Dendritic cell treated with granulocyte-macrophage colony-stimulating factor and Interleukin-4, amounts not matched to agents 40 ng/mL and 50 ng/mL, for 4 days (primary cell): ENCODE results near the gene STK39.

Source experiments
- H3K27ac Mint-ChIP-seq: one replicate; pipeline ENCODE4 v1.8.0; 2022; ENCODE audit warnings: mild to moderate bottlenecking, mixed read lengths
- H3K27me3 Mint-ChIP-seq: one replicate; pipeline ENCODE4 v1.8.0; 2022; ENCODE audit warnings: mild to moderate bottlenecking, mixed read lengths
- H3K36me3 Mint-ChIP-seq: one replicate; pipeline ENCODE4 v1.8.0; 2022; ENCODE audit warnings: low read depth, mixed read lengths
- H3K4me1 Mint-ChIP-seq: one replicate; pipeline ENCODE4 v1.8.0; 2022; ENCODE audit warnings: low read depth, mixed read lengths
- H3K4me3 Mint-ChIP-seq: one replicate; pipeline ENCODE4 v1.8.0; 2022; ENCODE audit warnings: mild to moderate bottlenecking, moderate library complexity, mixed read lengths
- H3K9me3 Mint-ChIP-seq: one replicate; pipeline ENCODE4 v1.8.0; 2022; ENCODE audit warnings: mixed read lengths
- intact Hi-C: fragments of 100-400 bp; cut with micrococcal nuclease; formaldehyde crosslinking; loops from one replicate; pipeline ENCODE4 v1.15.0; 2022

Gene STK39

GRCh38 chr2:168064011-168064998 lies 183.1 kb downstream of the STK39 start:
- H3K9me3 Mint-ChIP-seq, result no peaks in the 10 kb centered on the region
- intact Hi-C loops, result no loop called here
- H3K27ac Mint-ChIP-seq, result no peak overlapping the region
- no peaks in the 10 kb centered on the region for H3K4me1 Mint-ChIP-seq
- no peak overlapping the region for H3K4me3 Mint-ChIP-seq
- H3K27me3 Mint-ChIP-seq, result no peaks in the 10 kb centered on the region
- peaks cover 18% of the 10 kb centered on the region for H3K36me3 Mint-ChIP-seq

- Mint-ChIP-seq H3K4me3 (no peak overlapping the region), H3K4me1 (no peaks in the 10 kb centered on the region), H3K27me3 (no peaks in the 10 kb centered on the region), H3K27ac (no peak overlapping the region), H3K36me3 (peaks cover 18% of the 10 kb centered on the region), H3K9me3 (no peaks in the 10 kb centered on the region)
- intact Hi-C loops, result no loop called here
These were observed 184.5 kb downstream of the STK39 start for GRCh38 chr2:168062936-168063335.

- no peak overlapping the region for H3K4me3 Mint-ChIP-seq
- H3K4me1 Mint-ChIP-seq, result no peaks in the 10 kb centered on the region
- H3K9me3 Mint-ChIP-seq, result no peaks in the 10 kb centered on the region
- H3K27ac Mint-ChIP-seq, result no peak overlapping the region
- no peaks in the 10 kb centered on the region for H3K27me3 Mint-ChIP-seq
- peaks cover 12% of the 10 kb centered on the region for H3K36me3 Mint-ChIP-seq
- intact Hi-C loops, result no loop called here
These were observed 185.3 kb downstream of the STK39 start for GRCh38 chr2:168062054-168062453.

GRCh38 chr2:168060986-168061750 lies 186.2 kb downstream of the STK39 start:
- H3K36me3 Mint-ChIP-seq, result peaks cover 12% of the 10 kb centered on the region
- no peaks in the 10 kb centered on the region for H3K9me3 Mint-ChIP-seq
- no peaks in the 10 kb centered on the region for H3K4me1 Mint-ChIP-seq
- no peak overlapping the region for H3K27ac Mint-ChIP-seq
- no peaks in the 10 kb centered on the region for H3K27me3 Mint-ChIP-seq
- intact Hi-C loops, result no loop called here
- H3K4me3 Mint-ChIP-seq, result no peak overlapping the region

GRCh38 chr2:168059758-168060157 lies 187.6 kb downstream of the STK39 start:
- Mint-ChIP-seq H3K27me3 (no peaks in the 10 kb centered on the region), H3K4me3 (no peak overlapping the region), H3K4me1 (no peaks in the 10 kb centered on the region), H3K36me3 (peaks cover 6% of the 10 kb centered on the region), H3K9me3 (no peaks in the 10 kb centered on the region), H3K27ac (no peak overlapping the region)
- intact Hi-C loops, result no loop called here

- Mint-ChIP-seq H3K4me3 (no peak overlapping the region), H3K27me3 (no peaks in the 10 kb centered on the region), H3K36me3 (peaks cover 6% of the 10 kb centered on the region), H3K4me1 (no peaks in the 10 kb centered on the region), H3K9me3 (no peaks in the 10 kb centered on the region), H3K27ac (no peak overlapping the region)
- intact Hi-C loops, result no loop called here
These were observed 188.7 kb downstream of the STK39 start for GRCh38 chr2:168058675-168059074.

GRCh38 chr2:168056242-168056787 lies 191.1 kb downstream of the STK39 start:
- Mint-ChIP-seq H3K27ac (no peak overlapping the region), H3K4me3 (no peak overlapping the region), H3K9me3 (no peaks in the 10 kb centered on the region), H3K27me3 (no peaks in the 10 kb centered on the region), H3K4me1 (no peaks in the 10 kb centered on the region), H3K36me3 (no peaks in the 10 kb centered on the region)
- intact Hi-C loops, result no loop called here

GRCh38 chr2:168054657-168055056 lies 192.7 kb downstream of the STK39 start:
- Mint-ChIP-seq H3K9me3 (no peaks in the 10 kb centered on the region), H3K4me3 (no peak overlapping the region), H3K36me3 (no peaks in the 10 kb centered on the region), H3K27ac (no peak overlapping the region), H3K27me3 (no peaks in the 10 kb centered on the region), H3K4me1 (no peaks in the 10 kb centered on the region)
- intact Hi-C loops, result no loop called here

GRCh38 chr2:168053676-168054075 lies 193.7 kb downstream of the STK39 start:
- H3K36me3 Mint-ChIP-seq, result peaks cover 2% of the 10 kb centered on the region
- no peaks in the 10 kb centered on the region for H3K27me3 Mint-ChIP-seq
- no peak overlapping the region for H3K27ac Mint-ChIP-seq
- intact Hi-C loops, result no loop called here
- no peak overlapping the region for H3K4me3 Mint-ChIP-seq
- no peaks in the 10 kb centered on the region for H3K9me3 Mint-ChIP-seq
- H3K4me1 Mint-ChIP-seq, result no peaks in the 10 kb centered on the region

- H3K27me3 Mint-ChIP-seq, result no peaks in the 10 kb centered on the region
- peaks cover 6% of the 10 kb centered on the region for H3K36me3 Mint-ChIP-seq
- no peaks in the 10 kb centered on the region for H3K9me3 Mint-ChIP-seq
- H3K4me1 Mint-ChIP-seq, result no peaks in the 10 kb centered on the region
- intact Hi-C loops, result no loop called here
- no peak overlapping the region for H3K27ac Mint-ChIP-seq
- no peak overlapping the region for H3K4me3 Mint-ChIP-seq
These were observed 194.6 kb downstream of the STK39 start for GRCh38 chr2:168052773-168053172.

GRCh38 chr2:168050377-168050776 lies 197.0 kb downstream of the STK39 start:
- Mint-ChIP-seq H3K27me3 (no peaks in the 10 kb centered on the region), H3K27ac (no peak overlapping the region), H3K4me1 (no peaks in the 10 kb centered on the region), H3K4me3 (no peak overlapping the region), H3K9me3 (no peaks in the 10 kb centered on the region), H3K36me3 (peaks cover 12% of the 10 kb centered on the region)
- intact Hi-C loops, result no loop called here

- Mint-ChIP-seq H3K36me3 (peaks cover 12% of the 10 kb centered on the region), H3K27ac (no peak overlapping the region)
- intact Hi-C loops, result no loop called here
These were observed 197.8 kb downstream of the STK39 start for GRCh38 chr2:168049609-168050008.

GRCh38 chr2:168047091-168047690 lies 200.2 kb downstream of the STK39 start:
- Mint-ChIP-seq H3K27me3 (no peaks in the 10 kb centered on the region), H3K36me3 (peaks cover 12% of the 10 kb centered on the region), H3K27ac (no peak overlapping the region), H3K9me3 (no peaks in the 10 kb centered on the region), H3K4me1 (peaks cover 8% of the 10 kb centered on the region), H3K4me3 (no peak overlapping the region)
- intact Hi-C loops, result no loop called here

More at GRCh38 chr2:168049609-168050008, 197.8 kb downstream of the STK39 start:
- H3K4me1 Mint-ChIP-seq, result peaks cover 2% of the 10 kb centered on the region
- no peaks in the 10 kb centered on the region for H3K27me3 Mint-ChIP-seq
- no peaks in the 10 kb centered on the region for H3K9me3 Mint-ChIP-seq
- no peak overlapping the region for H3K4me3 Mint-ChIP-seq

GRCh38 chr2:168044579-168044978 lies 202.8 kb downstream of the STK39 start:
- Mint-ChIP-seq H3K4me1 (peaks cover 11% of the 10 kb centered on the region), H3K9me3 (no peaks in the 10 kb centered on the region), H3K27me3 (no peaks in the 10 kb centered on the region), H3K4me3 (no peak overlapping the region), H3K36me3 (peaks cover 12% of the 10 kb centered on the region), H3K27ac (no peak overlapping the region)
- intact Hi-C loops, result no loop called here
